CD4-positive, alpha-beta T cell treated with Interleukin-2 at 100 ng/mL for 4 hours (primary cell): ENCODE measurements around the gene PPP6R2.
"Not testable (repeated sequence)": the region's sequence is repeated elsewhere in the genome, so short reads cannot be mapped to it uniquely, and the experiment has no call there.

Experiments used
- DNase-seq: peaks from one replicate; pipeline ENCODE4 v3.0.0-alpha.2; 2020; ENCODE audit warnings: low spot score

Gene PPP6R2

DNA sequence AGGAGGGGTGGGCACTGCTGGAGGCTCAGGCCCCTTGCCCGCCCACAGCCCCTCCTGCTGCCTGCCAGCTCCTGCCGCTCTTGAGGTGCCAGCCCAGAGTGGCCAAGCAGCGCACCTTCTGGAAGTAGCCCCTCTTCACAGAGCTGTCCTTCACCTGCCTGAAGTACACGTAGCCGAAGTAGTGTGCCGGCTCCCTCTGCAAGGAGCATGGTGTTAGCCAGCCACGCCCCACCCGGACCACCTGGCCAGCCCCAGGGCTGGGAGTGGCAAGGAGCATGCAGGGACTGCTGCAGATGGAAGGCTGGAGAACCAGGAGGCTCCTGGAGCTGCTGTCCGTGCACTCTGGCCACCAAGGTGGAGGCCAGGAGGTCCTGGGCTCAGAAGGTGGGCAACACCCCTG lies 25.9 kb upstream of the PPP6R2 start:
- no peak for DNase-seq

DNA sequence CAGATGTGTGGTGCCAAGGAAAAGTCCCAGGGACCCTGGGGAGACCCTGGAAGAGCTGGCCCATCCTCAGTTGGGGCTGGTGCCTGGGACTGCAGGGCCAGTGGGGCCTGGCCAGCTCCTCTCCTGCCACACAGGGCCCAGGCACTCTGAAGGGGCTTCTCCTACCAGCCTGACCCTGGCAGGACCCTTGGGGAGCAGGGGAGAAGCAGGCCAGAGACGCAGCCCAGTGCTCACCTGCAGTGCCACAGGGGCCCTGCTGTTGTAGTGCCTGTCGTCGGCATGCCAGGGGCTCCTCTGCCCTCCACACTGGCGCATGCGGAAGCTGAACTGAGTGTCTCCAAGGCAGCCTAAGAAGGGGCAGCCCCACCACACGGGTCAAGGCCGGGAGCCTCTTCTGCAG lies 25.5 kb upstream of the PPP6R2 start:
- no peak for DNase-seq

DNA sequence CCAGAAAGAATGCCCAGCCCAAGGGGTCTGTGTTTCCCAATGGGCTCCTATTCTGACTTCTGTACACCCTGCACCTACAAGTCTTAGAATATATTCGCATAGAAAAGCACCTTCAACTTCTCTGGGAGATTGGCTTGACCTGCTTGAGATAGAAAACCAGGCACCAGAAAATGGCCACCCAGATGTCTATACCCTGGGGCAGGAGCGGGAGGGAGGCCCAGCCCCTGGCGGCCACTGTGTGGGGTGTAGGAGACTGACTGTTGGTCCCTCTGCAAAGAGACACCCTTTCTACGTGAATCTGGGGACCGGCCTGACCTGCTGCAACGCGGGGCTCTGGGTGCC lies 24.8 kb upstream of the PPP6R2 start:
- no peak for DNase-seq

DNA sequence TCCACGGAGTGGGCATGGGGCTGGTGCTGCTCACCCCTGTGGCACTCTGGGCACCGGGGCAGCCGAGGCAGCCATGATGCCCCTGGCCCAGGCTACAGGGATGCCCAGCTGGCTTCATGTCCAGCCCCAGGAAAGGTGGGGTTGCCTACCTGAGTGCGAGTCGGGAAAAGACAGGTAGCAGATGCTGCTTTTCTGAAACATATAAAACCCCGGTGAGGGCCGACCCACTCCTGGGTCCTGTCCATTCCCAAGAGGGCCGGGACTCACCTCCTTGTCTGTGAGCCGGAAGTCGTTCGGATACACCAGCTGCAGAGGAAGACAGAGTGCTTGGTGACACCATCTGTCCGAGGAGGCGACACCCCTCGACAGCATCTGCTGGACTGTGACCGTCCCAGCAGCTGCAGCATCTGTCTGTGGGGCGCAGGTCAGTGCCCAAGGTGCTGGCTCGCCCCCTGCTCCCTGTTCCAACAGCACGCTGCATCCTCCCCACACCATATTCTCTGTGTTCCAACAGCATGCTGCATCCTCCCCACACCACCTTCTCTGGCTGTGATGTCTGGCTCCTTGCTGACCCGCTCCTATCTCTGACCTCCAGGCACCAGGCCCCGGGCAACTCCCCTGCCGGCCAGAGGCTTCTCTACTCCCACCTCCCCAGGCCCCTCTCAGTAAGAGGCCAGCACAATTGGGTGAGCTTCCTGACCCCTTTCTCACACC lies 24.3 kb upstream of the PPP6R2 start:
- no peak for DNase-seq

DNA sequence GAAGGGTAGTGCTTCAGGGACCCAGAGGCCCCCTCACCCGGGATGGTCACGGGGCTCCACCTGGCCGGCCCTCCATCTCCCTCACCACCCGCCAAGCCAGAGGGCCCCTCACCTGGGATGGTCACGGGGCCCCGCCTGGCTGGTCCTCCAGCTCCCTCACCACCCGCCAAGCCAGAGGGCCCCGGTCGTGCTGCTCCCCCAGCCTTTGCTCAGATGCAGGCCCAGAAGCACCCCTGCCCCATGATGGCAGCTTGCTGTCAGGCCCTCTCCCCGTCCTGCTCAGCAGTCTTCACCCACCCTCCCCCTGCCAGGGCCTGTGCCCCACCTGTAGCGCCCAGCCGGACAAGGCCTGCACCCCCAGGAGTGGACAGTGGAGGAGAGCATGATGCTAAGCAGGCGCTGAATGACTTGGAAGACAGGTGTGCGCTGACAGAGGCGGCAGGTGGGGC lies 23.6 kb upstream of the PPP6R2 start:
- DNase-seq = no peak

DNA sequence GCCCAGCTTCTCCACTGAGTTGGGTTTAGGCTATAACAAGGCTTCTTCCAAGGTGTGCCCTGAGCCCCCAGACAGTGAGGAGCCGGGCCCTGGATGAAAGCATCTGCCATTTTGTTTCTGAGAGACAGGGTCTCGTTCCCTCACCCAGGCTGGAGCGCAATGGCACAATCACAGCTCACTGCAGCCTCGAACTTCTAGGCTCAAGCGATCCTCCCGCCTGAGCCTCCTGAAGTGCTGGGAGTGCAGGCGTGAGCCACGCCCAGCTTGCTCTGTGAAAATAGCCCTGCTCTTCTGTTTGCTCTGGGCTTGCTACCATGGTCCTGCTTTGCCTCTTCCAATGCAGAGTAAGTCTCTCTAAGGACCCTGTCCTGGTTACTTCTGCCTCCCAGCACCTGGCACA lies 23.0 kb upstream of the PPP6R2 start:
- no peak for DNase-seq

DNA sequence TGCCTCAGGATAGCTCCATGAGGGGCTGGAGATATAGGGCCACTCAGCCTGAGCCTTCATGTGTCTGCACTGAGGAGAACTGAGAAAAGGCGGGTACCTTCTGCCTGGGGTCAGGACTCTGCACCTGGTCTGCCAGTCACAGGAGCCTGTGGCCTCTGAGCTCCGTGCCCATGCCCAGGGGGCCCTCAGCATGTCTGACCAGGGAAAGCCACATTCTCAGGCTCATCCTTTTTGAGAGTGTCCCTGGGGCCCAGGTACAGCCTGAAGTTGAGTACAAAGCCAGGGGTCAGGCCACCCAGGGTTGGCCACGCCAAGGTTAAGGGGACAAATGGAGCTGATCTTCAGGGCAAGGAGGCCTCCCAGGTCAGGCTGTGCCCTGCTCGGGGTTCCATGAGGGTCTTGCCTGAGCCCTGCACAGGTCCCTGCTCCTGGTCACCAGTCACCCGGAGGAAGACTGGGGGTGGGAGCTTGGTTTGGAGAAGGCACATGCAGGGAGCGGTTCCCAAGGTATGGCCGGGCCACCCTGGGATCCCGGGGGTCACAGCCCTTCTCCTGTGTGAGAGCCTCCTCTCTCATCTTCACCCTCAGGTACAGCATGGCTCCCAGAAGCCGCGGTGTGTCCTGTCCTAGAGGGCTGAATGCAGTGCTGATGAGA lies 22.3 kb upstream of the PPP6R2 start:
- DNase-seq = no peak

DNA sequence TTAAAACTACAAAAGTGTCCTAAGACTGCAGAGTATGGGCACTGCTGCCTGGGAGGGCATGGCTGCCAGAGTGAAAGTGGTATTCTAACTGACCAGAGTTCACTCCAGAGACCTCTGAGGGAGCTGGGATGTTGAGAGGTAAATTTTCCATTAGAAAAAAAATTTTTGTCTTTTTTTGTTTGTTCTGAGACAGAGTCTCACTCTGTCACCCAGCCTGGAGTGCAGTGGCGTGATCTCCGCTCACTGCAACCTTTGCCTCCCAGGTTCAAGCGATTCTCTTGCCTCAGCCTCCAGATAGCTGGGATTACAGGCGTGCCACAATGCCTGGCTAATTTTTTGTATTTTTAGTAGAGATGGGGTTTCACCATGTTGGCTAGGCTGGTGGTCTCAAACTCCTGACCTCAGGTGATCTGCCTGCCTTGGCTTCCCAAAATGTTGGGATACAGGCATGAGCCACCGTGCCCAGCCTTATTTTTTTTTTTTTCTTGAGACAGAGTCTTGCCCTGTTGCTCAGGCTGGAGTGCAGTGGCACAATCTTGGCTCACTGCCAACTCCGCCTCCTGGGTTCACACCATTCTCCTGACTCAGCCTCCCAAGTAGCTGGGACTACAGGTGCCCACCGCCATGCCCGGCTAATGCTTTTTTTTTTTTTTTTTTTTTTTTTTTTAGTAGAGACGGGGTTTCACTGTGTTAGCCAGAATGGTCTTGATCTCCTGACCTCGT lies 20.6 kb upstream of the PPP6R2 start:
- DNase-seq = not testable (repeated sequence)

DNA sequence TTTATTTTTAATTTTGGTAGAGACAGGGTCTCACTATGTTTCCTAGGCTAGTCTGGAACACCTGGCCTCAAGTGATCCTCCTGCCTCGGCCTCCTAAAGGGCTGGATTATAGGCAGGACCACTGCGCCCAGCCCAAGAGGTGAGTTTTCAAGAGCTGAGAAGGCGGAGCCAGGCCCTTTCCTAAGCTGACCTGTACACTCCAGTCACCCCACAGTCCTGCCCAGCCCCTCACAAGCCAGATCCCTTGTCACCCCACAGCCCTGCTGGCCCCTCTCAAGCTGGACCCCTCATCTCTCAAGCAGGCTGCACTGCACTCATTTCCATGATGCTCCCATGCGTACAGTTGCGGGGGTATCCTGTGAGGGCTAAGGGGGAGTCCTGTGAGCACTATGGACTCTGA lies 19.2 kb upstream of the PPP6R2 start:
- DNase-seq = no peak

DNA sequence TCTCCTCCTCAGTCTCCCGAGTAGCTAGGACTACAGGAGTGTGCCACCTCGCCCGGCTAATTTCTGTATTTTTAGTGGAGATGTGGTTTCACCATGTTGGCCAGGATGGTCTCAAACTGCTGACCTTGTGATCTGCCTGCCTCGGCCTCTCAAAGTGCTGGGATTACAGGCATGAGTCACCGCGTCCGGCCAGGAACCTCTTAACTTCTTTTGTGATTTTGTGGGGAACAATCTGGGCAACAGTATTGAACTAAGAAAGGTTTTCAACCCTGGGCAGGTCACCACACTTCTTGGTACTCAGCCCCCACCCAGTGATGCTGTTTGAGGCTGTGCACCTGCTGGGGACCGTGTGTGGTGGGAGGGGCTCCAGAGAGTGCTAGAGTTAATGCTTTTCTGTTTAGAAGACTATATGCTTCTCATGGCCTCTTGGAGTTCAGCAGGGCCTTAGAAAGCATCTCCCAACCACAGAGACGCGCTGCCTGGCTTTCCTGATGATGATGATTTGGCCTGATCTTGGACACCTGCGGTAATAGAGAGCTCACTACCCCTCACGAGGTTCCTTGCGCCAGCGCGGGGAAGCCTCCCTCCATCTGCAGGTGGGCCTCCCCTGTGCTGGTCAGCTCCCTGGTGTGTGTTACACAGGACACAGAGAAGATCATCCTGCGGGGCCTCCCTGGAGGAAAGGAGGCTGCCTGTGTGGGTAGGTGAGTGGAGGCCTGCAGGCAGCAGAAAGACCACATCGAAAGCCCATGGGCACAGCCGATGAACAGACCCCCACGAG lies 17.5 kb upstream of the PPP6R2 start:
- no peak for DNase-seq

DNA sequence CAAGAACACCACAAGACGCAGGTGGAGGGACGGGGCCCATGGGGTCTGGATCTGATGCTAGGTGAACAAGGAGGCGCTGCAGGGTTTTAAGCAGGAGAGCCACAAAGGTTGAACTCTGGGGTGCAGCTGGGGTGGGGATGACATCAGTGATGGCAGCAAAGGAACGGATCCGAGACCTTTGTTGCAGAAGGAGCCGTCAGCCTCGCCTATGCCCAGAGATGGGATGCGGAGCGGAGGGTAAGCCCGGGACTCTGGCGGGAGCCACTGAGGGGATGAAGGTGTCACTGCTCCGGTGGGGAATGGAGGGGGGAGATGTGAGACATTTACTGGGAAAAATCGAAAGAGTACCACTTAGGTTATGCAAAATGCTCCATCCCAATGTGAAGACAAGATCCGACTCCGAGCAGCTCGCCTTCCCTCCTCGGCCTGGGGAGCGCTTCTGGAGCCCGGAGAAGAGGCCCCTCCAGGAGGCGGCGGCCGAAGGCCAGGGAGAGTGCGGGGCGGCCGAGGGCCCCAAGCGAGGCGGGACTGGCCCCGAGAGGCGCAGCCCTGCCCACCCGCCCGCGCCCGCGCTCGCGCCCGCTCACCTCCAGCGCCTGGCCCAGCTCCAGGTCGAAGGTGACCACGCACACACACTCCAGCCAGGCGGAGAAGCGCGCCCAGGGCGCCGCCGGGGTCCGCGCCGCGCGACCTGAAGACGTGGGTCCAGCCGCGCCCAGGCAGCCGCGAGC lies 16.7 kb upstream of the PPP6R2 start:
- DNase-seq = no peak

DNA sequence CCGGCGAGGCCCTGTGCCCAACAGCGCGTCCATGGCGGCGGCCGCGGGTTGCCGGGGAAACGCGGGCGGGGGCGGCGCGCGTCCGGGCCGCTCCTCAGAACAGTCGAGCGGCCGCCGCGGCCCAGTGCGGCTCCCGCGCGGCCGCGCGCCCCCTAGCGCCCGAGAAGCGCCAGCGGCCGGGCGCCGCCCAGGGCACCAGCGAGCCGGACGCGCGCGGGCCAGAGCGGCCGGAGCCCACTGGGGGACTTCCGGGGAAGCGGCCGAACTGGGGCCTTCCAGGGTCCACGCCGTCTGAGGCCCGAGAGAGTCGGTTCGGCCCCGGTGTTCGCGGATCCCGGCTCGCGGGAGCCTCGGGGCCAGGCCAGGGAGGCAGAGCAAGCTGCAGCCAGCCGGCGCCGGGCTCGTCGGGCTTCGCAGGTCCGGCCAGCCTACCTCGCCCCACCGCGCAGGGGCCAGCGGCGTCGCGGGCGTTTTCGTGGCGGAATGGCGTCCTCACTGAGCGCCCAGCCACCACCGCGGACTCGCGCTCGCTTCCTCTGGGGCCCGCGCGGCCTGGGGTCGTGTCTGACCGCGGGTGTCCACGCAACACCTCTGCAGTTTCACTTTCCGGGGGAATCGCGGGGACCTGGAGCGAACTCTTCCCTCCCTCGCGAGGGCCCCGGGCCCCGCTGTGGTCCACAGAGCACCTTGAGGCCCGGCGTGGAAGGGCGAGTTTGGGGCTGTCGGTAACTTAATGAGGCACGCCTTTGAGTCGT lies 16.0 kb upstream of the PPP6R2 start, which contains the start of gene DENND6B:
TSS of gene DENND6B (minus strand) at position 57 of the 755 bp plus-strand sequence. CDS start at position 33, 24 bp downstream.
- DNase-seq = peak; percentile 67

DNA sequence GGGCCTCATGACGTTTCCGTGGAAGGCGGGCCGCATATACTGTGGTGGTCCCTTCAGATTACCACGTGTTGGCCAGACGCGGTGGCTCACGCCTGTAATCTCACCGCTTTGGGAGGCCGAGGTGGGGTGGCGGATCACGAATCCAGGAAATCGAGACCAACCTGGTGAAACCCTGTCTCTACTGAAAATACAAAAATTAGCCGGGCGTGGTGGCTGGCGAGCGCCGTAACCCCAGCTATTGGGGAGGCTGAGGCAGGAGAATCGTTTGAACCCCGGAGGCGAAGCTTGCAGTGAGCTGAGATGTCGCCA lies 15.5 kb upstream of the PPP6R2 start:
- DNase-seq = no peak

DNA sequence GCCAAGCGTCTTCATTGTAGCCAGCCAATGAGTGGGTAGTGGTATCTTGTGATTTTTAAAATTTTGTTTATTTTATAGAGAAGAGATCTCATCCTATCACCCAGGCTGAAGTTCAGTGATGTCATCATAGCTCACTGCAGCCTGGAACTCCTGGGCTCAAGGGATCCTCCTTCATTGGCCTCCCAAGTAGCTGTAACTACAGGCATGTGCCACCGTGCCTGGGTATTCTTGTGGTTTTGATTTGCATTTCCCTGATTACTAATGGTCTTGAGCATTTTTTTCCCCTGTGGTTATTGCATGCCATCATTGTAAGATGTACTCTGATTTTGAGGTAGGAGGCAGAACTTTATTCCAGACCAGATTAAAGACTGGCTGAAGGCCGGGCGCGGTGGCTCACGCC lies 13.9 kb upstream of the PPP6R2 start:
- no peak for DNase-seq

DNA sequence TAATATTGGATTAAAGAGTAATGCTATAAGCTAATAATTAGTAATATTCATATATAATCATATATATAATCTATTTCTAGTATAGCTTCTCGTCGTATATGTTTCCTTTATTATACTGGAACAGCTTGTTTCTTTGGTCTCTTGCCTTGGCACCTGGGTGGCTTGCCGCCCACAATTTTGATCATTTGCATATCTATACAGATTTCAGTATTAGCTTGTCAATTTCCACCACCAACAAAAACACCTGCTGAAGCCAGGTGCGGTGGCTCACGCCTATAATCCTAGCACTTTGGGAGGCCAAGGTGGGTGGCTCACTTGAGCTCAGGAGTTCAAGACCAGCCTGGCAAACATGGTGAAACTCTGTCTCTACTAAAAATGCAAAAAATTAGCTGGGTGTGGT lies 8.7 kb upstream of the PPP6R2 start:
- DNase-seq = not testable (repeated sequence)

DNA sequence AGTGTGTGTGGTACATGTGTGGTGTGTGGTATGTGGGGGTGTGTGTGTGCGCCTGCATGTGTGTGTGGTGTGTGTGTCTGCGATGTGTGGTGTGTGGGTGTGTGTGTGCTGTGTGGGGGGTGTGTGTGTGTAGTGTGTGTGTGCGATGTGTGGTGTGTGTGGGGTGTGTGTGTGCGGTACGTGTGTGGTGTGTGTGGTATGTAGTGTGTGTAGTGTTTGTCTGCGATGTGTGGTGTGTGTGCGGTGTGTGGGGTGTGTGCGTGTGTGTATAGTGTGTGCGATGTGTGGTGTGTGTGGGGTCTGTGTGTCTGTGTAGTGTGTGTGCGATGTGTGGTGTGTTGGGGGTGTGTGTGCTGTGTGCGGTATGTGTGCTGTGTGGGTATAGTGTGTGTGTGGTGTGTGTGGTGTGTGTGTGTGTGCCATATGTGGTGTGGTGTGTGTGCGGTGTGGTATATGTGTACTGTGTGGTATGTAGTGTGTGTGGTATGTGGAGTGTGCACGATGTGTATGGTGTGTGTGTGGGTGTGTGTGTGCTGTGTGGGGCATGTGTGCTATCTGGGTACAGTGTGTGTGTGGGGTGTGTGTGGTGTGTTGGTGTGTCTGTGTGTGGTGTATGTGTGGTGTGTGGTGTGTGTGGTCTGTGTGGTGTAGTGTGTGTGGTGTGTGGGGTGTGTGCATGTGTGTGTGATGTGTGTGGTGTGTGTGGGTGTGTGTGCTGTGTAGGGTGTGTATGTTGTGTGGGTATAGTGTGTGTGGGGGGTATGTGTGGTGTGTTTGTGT lies 5.7 kb upstream of the PPP6R2 start:
- DNase-seq = no peak

DNA sequence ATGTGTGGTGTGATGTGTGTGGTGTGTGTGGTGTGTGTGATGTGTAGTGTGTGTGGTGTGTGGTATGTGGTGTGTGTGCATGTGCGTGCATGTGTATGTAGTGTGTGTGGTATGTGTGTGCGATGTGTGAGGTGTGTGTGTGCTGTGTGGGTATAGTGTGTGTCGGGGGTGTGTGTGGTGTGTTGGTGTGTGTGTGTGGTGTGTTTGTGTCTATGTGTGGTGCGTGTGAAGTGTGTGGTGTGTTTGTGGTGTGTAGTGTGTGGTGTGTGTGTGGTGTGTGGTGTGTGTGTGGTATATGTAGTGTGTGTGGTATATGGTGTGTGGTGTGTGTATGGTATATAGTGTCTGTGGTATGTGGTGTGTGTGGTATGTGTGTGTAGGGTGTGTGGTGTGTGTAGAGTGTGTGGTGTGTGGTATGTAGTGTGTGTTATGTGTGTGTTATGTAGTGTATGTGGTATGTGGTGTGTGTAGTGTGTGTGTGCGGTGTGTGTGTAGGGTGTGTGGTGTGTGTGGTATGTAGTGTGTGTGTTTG lies 5.0 kb upstream of the PPP6R2 start:
- no peak for DNase-seq

DNA sequence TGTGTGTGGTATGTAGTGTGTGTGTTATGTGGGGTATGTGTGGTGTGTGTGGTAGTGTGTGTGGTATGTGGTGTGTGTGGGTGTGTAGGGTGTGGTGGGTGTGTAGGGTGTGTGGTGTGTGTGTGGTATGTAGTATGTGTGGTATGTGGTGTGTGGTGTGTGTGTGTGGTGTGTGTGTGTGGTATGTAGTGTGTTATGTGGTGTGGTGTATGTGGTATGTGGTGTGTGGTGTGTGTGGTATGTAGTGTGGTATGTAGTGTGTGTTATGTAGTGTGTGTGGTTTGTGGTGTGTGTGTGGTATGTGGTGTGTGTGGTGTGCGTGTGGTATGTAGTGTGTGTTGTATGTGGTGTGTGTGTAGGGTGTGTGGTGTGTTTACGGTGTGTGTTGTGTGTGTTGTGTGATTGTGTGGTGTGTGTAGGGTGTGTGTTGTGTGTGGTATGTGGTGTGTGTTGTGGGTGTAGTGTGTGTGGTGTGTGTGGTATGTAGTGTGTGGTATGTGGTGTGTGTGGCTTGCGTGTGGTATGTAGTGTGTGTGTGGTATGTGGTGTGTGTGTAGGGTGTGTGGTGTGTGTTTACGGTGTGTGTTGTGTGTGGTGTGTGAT lies 4.2 kb upstream of the PPP6R2 start:
- no peak for DNase-seq
